SK-N-SH treated with all-trans-retinoic acid at 6 μM for 48 hours (cell line): ENCODE data around the gene INPP4B.

Experiments used
- ATAC-seq: fragments of 200-7000 bp; cut with Tn5 transposase; 3 replicates; pipeline ENCODE4 v1.9.1; 2020; ENCODE audit warnings: mild to moderate bottlenecking, moderate library complexity
- ARNTL ChIP-seq: fragments of 450-650 bp; formaldehyde crosslinking; IDR thresholded peaks from 2 replicates; pipeline ENCODE4 v1.5.0; 2020; ENCODE audit warnings: low read depth, mild to moderate bottlenecking, moderate library complexity, borderline replicate concordance
- BACH2 ChIP-seq: fragments of 250-450 bp; sonication (Bioruptor Pico); IDR thresholded peaks from 2 replicates; pipeline ENCODE4 v1.9.0; 2021; ENCODE audit warnings: mild to moderate bottlenecking, borderline replicate concordance
- CSDC2 ChIP-seq: fragments of 250-450 bp; sonication (Bioruptor Pico); IDR thresholded peaks from 2 replicates; pipeline ENCODE4 v1.5.0; 2020; ENCODE audit warnings: mild to moderate bottlenecking, moderate library complexity
- ESRRG ChIP-seq: fragments of 250-450 bp; sonication (Bioruptor Pico); IDR thresholded peaks from 2 replicates; pipeline ENCODE4 v1.6.1; 2021; ENCODE audit warnings: mild to moderate bottlenecking
- GLIS3 ChIP-seq: fragments of 250-450 bp; sonication (Bioruptor Pico); IDR thresholded peaks from 2 replicates; pipeline ENCODE4 v1.5.0; 2020; ENCODE audit warnings: mild to moderate bottlenecking, moderate library complexity
- ISL1 ChIP-seq: fragments of 250-450 bp; sonication (Bioruptor Pico); IDR thresholded peaks from 2 replicates; pipeline ENCODE4 v2.1.2; 2022; ENCODE audit warnings: mild to moderate bottlenecking, moderate library complexity
- OSR1 ChIP-seq: fragments of 250-450 bp; sonication (Bioruptor Pico); IDR thresholded peaks from 2 replicates; pipeline ENCODE4 v1.8.0; 2022; ENCODE audit warnings: moderate library complexity, mild to moderate bottlenecking, inconsistent platforms
- RARB ChIP-seq: fragments of 250-450 bp; sonication (Bioruptor Pico); IDR thresholded peaks from 2 replicates; pipeline ENCODE4 v1.8.0; 2021; ENCODE audit warnings: mild to moderate bottlenecking, moderate library complexity
- SNAI2 ChIP-seq: fragments of 250-450 bp; sonication (Bioruptor Pico); IDR thresholded peaks from 2 replicates; pipeline ENCODE4 v1.5.0; 2020; ENCODE audit warnings: mild to moderate bottlenecking, moderate library complexity
- TCF4 ChIP-seq: fragments of 250-450 bp; sonication (Bioruptor Pico); IDR thresholded peaks from 2 replicates; pipeline ENCODE4 v1.8.0; 2021; ENCODE audit warnings: mild to moderate bottlenecking, moderate library complexity, borderline replicate concordance
- TOX ChIP-seq: fragments of 250-450 bp; sonication (Bioruptor Pico); IDR thresholded peaks from 2 replicates; pipeline ENCODE4 v1.8.0; 2021; ENCODE audit warnings: mild to moderate bottlenecking, moderate library complexity, borderline replicate concordance
- ZC3H10 ChIP-seq: fragments of 250-450 bp; sonication (Bioruptor Pico); IDR thresholded peaks from 2 replicates; pipeline ENCODE4 v1.5.1; 2021; ENCODE audit warnings: mild to moderate bottlenecking, moderate library complexity
- ZFP3 ChIP-seq: fragments of 250-450 bp; sonication (Bioruptor Pico); IDR thresholded peaks from 2 replicates; pipeline ENCODE4 v1.5.0; 2020; ENCODE audit warnings: mild to moderate bottlenecking, moderate library complexity
- ZFP30 ChIP-seq: fragments of 450-650 bp; formaldehyde crosslinking; IDR thresholded peaks from 2 replicates; pipeline ENCODE4 v1.5.0; 2022; ENCODE audit warnings: mild to moderate bottlenecking, moderate library complexity
- ZNF565 ChIP-seq: fragments of 450-650 bp; formaldehyde crosslinking; conservative IDR thresholded peaks from 2 replicates; pipeline ENCODE4 v1.5.0; 2020; ENCODE audit warnings: low read depth, mild to moderate bottlenecking, moderate library complexity
- ZNF70 ChIP-seq: fragments of 450-650 bp; formaldehyde crosslinking; IDR thresholded peaks from 2 replicates; pipeline ENCODE4 v1.5.0; 2020; ENCODE audit warnings: mild to moderate bottlenecking, moderate library complexity
- ZNF8 ChIP-seq: fragments of 450-650 bp; formaldehyde crosslinking; IDR thresholded peaks from 2 replicates; pipeline ENCODE4 v1.5.0; 2020; ENCODE audit warnings: mild to moderate bottlenecking, moderate library complexity
- TF ChIP-seq, protein P1 (sequence below): fragments of 250-450 bp; sonication (Bioruptor Pico); IDR thresholded peaks from 2 replicates; pipeline ENCODE4 v1.8.0; 2020; ENCODE audit warnings: mild to moderate bottlenecking, moderate library complexity, borderline replicate concordance
- TF ChIP-seq, protein P2 (sequence below): fragments of 250-450 bp; sonication (Bioruptor Pico); IDR thresholded peaks from 2 replicates; pipeline ENCODE4 v1.5.0; 2020; ENCODE audit warnings: mild to moderate bottlenecking, moderate library complexity
- TF ChIP-seq, protein P3 (sequence below): fragments of 250-450 bp; sonication (Bioruptor Pico); IDR thresholded peaks from 2 replicates; pipeline ENCODE4 v1.5.1; 2020; ENCODE audit warnings: low read depth, mild to moderate bottlenecking, moderate library complexity
- TF ChIP-seq, protein P4 (sequence below): fragments of 250-450 bp; sonication (Bioruptor Pico); IDR thresholded peaks from 2 replicates; pipeline ENCODE4 v1.5.1; 2021; ENCODE audit warnings: mild to moderate bottlenecking, moderate library complexity

Gene INPP4B

DNA sequence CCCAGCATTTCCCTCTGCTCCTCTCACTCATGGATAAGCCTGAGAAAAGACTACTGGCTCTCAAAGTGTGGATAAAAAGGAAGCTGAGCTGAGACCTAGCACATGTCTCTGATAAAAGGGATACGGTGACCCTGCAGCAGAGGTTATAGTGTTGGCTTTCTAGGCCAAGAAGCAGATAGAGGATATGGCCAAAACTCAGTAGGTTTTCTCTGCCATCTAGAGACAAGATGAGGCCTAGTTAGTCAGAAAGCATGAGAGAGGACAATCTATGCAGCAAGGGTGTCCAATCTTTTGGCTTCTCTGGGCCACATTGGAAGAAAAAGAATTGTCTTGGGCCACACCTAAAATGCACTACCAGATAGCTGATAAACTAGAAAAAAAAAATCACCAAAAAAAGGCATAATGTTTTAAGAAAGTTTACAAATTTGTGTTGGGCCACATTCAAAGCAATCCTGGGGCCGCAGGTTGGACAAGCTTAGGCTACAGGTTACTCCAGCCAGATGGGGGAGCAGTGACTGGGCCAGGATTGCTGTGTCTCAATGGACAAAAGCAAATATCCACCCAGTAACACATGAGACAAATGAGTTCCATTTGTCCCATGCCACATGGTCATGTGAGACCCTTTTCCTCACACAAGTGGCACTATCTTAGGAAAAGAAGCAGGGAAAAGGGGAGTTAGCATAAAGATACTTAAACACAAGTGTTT lies 411.4 kb downstream of the INPP4B start (continued):
- TF ChIP-seq, protein P1, sequence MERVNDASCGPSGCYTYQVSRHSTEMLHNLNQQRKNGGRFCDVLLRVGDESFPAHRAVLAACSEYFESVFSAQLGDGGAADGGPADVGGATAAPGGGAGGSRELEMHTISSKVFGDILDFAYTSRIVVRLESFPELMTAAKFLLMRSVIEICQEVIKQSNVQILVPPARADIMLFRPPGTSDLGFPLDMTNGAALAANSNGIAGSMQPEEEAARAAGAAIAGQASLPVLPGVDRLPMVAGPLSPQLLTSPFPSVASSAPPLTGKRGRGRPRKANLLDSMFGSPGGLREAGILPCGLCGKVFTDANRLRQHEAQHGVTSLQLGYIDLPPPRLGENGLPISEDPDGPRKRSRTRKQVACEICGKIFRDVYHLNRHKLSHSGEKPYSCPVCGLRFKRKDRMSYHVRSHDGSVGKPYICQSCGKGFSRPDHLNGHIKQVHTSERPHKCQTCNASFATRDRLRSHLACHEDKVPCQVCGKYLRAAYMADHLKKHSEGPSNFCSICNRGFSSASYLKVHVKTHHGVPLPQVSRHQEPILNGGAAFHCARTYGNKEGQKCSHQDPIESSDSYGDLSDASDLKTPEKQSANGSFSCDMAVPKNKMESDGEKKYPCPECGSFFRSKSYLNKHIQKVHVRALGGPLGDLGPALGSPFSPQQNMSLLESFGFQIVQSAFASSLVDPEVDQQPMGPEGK (CRISPR knock-in tag): no peak

DNA sequence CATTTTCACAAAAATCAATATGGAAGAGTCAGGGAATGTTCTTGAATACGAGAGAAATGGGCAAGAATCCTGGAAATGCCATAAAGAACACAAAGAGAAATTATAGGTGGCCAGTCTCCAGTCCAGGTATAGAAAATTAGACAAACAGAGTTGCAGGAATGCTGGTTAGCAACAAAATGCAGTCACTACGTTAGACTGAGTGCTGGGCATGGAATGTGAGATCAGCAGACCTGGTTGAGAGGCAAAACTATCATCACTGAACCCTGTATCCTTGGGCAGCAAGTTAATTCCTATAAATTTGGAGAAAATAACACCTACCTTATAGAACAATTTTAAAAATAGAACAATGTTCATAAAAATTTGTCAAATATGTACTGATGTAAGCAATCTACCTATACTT lies 417.4 kb downstream of the INPP4B start:
- TF ChIP-seq ISL1: no peak
- TF ChIP-seq, protein P2, sequence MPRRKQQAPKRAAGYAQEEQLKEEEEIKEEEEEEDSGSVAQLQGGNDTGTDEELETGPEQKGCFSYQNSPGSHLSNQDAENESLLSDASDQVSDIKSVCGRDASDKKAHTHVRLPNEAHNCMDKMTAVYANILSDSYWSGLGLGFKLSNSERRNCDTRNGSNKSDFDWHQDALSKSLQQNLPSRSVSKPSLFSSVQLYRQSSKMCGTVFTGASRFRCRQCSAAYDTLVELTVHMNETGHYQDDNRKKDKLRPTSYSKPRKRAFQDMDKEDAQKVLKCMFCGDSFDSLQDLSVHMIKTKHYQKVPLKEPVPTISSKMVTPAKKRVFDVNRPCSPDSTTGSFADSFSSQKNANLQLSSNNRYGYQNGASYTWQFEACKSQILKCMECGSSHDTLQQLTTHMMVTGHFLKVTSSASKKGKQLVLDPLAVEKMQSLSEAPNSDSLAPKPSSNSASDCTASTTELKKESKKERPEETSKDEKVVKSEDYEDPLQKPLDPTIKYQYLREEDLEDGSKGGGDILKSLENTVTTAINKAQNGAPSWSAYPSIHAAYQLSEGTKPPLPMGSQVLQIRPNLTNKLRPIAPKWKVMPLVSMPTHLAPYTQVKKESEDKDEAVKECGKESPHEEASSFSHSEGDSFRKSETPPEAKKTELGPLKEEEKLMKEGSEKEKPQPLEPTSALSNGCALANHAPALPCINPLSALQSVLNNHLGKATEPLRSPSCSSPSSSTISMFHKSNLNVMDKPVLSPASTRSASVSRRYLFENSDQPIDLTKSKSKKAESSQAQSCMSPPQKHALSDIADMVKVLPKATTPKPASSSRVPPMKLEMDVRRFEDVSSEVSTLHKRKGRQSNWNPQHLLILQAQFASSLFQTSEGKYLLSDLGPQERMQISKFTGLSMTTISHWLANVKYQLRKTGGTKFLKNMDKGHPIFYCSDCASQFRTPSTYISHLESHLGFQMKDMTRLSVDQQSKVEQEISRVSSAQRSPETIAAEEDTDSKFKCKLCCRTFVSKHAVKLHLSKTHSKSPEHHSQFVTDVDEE (CRISPR knock-in tag): no peak
- TF ChIP-seq ZNF70 (CRISPR knock-in tag): no peak
- TF ChIP-seq ARNTL: no peak
- no peak for TF ChIP-seq RARB
- no peak for TF ChIP-seq ZFP30
- TF ChIP-seq, protein P3, sequence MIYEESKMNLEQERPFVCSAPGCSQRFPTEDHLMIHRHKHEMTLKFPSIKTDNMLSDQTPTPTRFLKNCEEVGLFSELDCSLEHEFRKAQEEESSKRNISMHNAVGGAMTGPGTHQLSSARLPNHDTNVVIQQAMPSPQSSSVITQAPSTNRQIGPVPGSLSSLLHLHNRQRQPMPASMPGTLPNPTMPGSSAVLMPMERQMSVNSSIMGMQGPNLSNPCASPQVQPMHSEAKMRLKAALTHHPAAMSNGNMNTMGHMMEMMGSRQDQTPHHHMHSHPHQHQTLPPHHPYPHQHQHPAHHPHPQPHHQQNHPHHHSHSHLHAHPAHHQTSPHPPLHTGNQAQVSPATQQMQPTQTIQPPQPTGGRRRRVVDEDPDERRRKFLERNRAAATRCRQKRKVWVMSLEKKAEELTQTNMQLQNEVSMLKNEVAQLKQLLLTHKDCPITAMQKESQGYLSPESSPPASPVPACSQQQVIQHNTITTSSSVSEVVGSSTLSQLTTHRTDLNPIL (CRISPR knock-in tag): no peak
- TF ChIP-seq BACH2 (CRISPR knock-in tag): no peak
- TF ChIP-seq, protein P1 (CRISPR knock-in tag): no peak
- TF ChIP-seq, protein P4, sequence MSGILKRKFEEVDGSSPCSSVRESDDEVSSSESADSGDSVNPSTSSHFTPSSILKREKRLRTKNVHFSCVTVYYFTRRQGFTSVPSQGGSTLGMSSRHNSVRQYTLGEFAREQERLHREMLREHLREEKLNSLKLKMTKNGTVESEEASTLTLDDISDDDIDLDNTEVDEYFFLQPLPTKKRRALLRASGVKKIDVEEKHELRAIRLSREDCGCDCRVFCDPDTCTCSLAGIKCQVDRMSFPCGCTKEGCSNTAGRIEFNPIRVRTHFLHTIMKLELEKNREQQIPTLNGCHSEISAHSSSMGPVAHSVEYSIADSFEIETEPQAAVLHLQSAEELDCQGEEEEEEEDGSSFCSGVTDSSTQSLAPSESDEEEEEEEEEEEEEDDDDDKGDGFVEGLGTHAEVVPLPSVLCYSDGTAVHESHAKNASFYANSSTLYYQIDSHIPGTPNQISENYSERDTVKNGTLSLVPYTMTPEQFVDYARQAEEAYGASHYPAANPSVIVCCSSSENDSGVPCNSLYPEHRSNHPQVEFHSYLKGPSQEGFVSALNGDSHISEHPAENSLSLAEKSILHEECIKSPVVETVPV (CRISPR knock-in tag): no peak
- TF ChIP-seq ZNF565: no peak
- TF ChIP-seq ZNF8 (CRISPR knock-in tag): no peak
- TF ChIP-seq ZC3H10 (CRISPR knock-in tag): no peak
- TF ChIP-seq TOX: no peak
- no peak for TF ChIP-seq TCF4 (CRISPR knock-in tag)
- TF ChIP-seq, all 23 proteins: peak for 0
- no peak for ATAC-seq

DNA sequence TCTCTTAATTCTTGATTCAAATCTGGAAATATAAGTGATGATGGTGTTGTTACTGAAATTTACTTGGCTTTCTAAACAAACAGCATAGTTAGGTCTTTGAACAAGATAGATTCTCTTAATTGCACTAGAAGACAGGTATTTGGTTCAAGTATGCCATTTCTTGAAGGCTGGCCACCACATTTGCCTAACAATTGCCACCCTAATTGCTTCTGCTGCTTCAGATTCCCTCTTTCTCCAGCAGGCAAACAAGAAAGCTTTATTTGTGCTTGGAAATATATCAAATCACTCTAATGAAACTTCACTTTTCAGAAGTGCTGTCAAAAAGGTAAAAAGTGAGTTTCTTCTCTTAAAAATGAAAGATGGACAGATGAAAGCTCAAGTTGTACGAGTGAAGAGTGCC lies 418.6 kb downstream of the INPP4B start:
- no peak for ATAC-seq
- TF ChIP-seq, protein P3 (CRISPR knock-in tag): no peak
- TF ChIP-seq ZC3H10 (CRISPR knock-in tag) (no peak), ZNF8 (CRISPR knock-in tag) (no peak), ESRRG (CRISPR knock-in tag) (no peak), ZFP3 (no peak), GLIS3 (CRISPR knock-in tag) (no peak), OSR1 (no peak), CSDC2 (CRISPR knock-in tag) (no peak), ISL1 (no peak), ZFP30 (no peak), SNAI2 (CRISPR knock-in tag) (no peak), BACH2 (CRISPR knock-in tag) (no peak)
- TF ChIP-seq, protein P4 (CRISPR knock-in tag): no peak
